Measurements from ENCODE around the gene ADGRG6.

ADGRG6 gene

DNA sequence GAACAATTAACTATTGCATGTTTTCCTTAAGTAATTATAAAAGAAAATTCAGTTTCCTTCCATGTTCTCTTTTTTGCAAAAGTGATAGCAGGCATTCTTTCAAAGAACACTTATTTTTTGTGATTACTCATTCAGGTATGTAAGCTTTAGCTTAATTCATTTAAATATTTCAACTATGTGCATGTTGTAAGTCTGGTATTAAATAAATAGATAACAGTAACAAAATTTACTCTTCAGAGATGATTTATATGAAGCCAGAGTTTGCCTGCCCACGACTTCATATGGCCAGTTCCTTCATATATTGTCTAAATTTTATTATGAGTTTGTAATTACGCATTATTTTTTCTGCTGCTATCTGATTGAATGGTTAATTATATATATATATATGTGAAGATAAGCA, 110.9 kb downstream of the ADGRG6 start:
- H3K4me1 ChIP-seq (ENCODE audit: control insufficient read depth, insufficient read depth, low read length), result no peaks in the 10 kb centered on the region; the same call in 1 of the 2 replicates
- H3K4me3 ChIP-seq (ENCODE audit: low read depth, low read length), result no peak overlapping the region
- H3K9me3 ChIP-seq (ENCODE audit: control insufficient read depth, insufficient read depth, low read depth, low read length), result no peaks in the 10 kb centered on the region
- POLR2A ChIA-PET, result no interaction called here
- CTCF ChIA-PET, result interaction anchor here (0.6 kb wide), 1 partner anchor 175 kb away, joined by 3 read pairs; no protein-coding TSS in a partner anchor
- TF ChIP-seq TCF7L2 (IDR thresholded peaks at IDR 0.05; ENCODE audit: borderline replicate concordance, low read depth, low read length), result no peak
- no peak for TF ChIP-seq ZBTB17 (tag by site-specific recombination; IDR thresholded peaks at IDR 0.05)
- TF ChIP-seq, protein P1, sequence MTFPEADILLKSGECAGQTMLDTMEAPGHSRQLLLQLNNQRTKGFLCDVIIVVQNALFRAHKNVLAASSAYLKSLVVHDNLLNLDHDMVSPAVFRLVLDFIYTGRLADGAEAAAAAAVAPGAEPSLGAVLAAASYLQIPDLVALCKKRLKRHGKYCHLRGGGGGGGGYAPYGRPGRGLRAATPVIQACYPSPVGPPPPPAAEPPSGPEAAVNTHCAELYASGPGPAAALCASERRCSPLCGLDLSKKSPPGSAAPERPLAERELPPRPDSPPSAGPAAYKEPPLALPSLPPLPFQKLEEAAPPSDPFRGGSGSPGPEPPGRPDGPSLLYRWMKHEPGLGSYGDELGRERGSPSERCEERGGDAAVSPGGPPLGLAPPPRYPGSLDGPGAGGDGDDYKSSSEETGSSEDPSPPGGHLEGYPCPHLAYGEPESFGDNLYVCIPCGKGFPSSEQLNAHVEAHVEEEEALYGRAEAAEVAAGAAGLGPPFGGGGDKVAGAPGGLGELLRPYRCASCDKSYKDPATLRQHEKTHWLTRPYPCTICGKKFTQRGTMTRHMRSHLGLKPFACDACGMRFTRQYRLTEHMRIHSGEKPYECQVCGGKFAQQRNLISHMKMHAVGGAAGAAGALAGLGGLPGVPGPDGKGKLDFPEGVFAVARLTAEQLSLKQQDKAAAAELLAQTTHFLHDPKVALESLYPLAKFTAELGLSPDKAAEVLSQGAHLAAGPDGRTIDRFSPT (tag by site-specific recombination; IDR thresholded peaks at IDR 0.05), result no peak
- TF ChIP-seq ZNF776 (tag by site-specific recombination; IDR thresholded peaks at IDR 0.05; ENCODE audit: borderline replicate concordance), result no peak
- TF ChIP-seq ZBTB8A (tag by site-specific recombination; IDR thresholded peaks at IDR 0.05), result no peak
- TF ChIP-seq EGR2 (tag by site-specific recombination; IDR thresholded peaks at IDR 0.05; ENCODE audit: low read depth), result no peak
- TF ChIP-seq ZNF548 (tag by site-specific recombination; IDR thresholded peaks at IDR 0.05), result no peak
- no peak for TF ChIP-seq ZNF121 (tag by site-specific recombination; IDR thresholded peaks at IDR 0.05)
- no peak for TF ChIP-seq GFI1B (tag by site-specific recombination; IDR thresholded peaks at IDR 0.05)
- TF ChIP-seq, protein P2, sequence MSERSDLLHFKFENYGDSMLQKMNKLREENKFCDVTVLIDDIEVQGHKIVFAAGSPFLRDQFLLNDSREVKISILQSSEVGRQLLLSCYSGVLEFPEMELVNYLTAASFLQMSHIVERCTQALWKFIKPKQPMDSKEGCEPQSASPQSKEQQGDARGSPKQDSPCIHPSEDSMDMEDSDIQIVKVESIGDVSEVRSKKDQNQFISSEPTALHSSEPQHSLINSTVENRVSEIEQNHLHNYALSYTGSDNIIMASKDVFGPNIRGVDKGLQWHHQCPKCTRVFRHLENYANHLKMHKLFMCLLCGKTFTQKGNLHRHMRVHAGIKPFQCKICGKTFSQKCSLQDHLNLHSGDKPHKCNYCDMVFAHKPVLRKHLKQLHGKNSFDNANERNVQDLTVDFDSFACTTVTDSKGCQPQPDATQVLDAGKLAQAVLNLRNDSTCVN (tag by site-specific recombination; optimal IDR thresholded peaks at IDR 0.05), result no peak
- TF ChIP-seq, protein P3, sequence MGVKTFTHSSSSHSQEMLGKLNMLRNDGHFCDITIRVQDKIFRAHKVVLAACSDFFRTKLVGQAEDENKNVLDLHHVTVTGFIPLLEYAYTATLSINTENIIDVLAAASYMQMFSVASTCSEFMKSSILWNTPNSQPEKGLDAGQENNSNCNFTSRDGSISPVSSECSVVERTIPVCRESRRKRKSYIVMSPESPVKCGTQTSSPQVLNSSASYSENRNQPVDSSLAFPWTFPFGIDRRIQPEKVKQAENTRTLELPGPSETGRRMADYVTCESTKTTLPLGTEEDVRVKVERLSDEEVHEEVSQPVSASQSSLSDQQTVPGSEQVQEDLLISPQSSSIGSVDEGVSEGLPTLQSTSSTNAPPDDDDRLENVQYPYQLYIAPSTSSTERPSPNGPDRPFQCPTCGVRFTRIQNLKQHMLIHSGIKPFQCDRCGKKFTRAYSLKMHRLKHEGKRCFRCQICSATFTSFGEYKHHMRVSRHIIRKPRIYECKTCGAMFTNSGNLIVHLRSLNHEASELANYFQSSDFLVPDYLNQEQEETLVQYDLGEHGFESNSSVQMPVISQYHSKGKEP (tag by site-specific recombination; IDR thresholded peaks at IDR 0.05), result no peak
- TF ChIP-seq BCL11A (tag by site-specific recombination; IDR thresholded peaks at IDR 0.05; ENCODE audit: low read depth), result no peak
- TF ChIP-seq ZNF19 (tag by site-specific recombination; IDR thresholded peaks at IDR 0.05; ENCODE audit: low read depth), result no peak
- TF ChIP-seq SP2 (tag by site-specific recombination; IDR thresholded peaks at IDR 0.05), result no peak
- TF ChIP-seq GLI4 (tag by site-specific recombination; IDR thresholded peaks at IDR 0.05), result no peak
- no peak for TF ChIP-seq SCRT1 (tag by site-specific recombination; IDR thresholded peaks at IDR 0.05; ENCODE audit: borderline replicate concordance)
- no peak for TF ChIP-seq OSR2 (tag by site-specific recombination; IDR thresholded peaks at IDR 0.05)
- no peak for TF ChIP-seq ZNF777 (tag by site-specific recombination; IDR thresholded peaks at IDR 0.05; ENCODE audit: borderline replicate concordance)
- no peak overlapping the region for H3K27ac ChIP-seq (ENCODE audit: extremely low read depth, low read depth, low read length)
- H3K36me3 ChIP-seq (ENCODE audit: control insufficient read depth in 2 of 2, insufficient read depth in 1 of 2, low read length in 2 of 2), result no peaks in the 10 kb centered on the region; a peak in 1 of 3 replicates

DNA sequence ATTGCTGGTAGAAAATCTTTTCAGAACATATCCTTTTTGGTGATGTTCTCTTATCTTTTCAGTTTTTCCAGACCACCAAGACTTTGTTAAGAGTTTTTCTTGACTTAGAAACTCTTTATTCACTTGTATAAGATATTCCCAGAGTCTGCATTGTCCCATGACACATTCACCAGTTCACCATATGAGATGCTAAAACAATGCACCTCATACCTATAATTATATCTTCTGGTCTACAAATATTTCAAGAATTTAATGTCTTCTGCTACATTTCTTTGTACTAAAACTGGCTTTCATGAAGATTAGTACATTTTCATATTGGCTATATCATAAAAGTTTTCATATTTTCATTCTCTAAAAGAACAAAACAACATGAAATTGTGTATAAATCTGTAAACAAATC, 111.3 kb downstream of the ADGRG6 start:
- Histone ChIP-seq H3K36me3 (ENCODE audit: control insufficient read depth in 2 of 2, insufficient read depth in 1 of 2, low read length in 2 of 2) (no peaks in the 10 kb centered on the region; a peak in 1 of 3 replicates), H3K9me3 (ENCODE audit: control insufficient read depth, insufficient read depth, low read depth, low read length) (no peaks in the 10 kb centered on the region), H3K27ac (ENCODE audit: extremely low read depth, low read depth, low read length) (no peak overlapping the region), H3K4me3 (ENCODE audit: low read depth, low read length) (no peak overlapping the region), H3K4me1 (ENCODE audit: control insufficient read depth, insufficient read depth, low read length) (no peaks in the 10 kb centered on the region; the same call in 1 of the 2 replicates)
- ChIA-PET POLR2A (no interaction called here), CTCF (interaction anchor here (0.6 kb wide), 1 partner anchor 176 kb away, joined by 3 read pairs; no protein-coding TSS in a partner anchor)
- TF ChIP-seq ZNF623 (tag by site-specific recombination; IDR thresholded peaks at IDR 0.05) (no peak), ZNF24 (tag by site-specific recombination; IDR thresholded peaks at IDR 0.05) (no peak), ZNF37A (tag by site-specific recombination; IDR thresholded peaks at IDR 0.05) (no peak), ZSCAN30 (tag by site-specific recombination; IDR thresholded peaks at IDR 0.05) (no peak), ZNF558 (tag by site-specific recombination; IDR thresholded peaks at IDR 0.05) (no peak), FEZF1 (tag by site-specific recombination; IDR thresholded peaks at IDR 0.05) (no peak), ZNF548 (tag by site-specific recombination; IDR thresholded peaks at IDR 0.05) (no peak)
- TF ChIP-seq, protein P4, sequence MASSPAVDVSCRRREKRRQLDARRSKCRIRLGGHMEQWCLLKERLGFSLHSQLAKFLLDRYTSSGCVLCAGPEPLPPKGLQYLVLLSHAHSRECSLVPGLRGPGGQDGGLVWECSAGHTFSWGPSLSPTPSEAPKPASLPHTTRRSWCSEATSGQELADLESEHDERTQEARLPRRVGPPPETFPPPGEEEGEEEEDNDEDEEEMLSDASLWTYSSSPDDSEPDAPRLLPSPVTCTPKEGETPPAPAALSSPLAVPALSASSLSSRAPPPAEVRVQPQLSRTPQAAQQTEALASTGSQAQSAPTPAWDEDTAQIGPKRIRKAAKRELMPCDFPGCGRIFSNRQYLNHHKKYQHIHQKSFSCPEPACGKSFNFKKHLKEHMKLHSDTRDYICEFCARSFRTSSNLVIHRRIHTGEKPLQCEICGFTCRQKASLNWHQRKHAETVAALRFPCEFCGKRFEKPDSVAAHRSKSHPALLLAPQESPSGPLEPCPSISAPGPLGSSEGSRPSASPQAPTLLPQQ (tag by site-specific recombination; IDR thresholded peaks at IDR 0.05), result no peak
